Lower leg skin (tissue), 3 donors: Measurements from ENCODE around the gene STK24.

ENCODE experiments used
- POLR2A ChIP-seq, 2 donors: fragments of 450-650 bp; IDR thresholded peaks; one replicate each; pipeline ENCODE4 v1.6.1; 2016 to 2017; ENCODE audit warnings: antibody characterized with exemption in 2 of 2, mild to moderate bottlenecking in 1 of 2, moderate library complexity in 1 of 2
- TF ChIP-seq, protein P1 (sequence below), 3 donors: fragments of 450-650 bp; IDR thresholded peaks; one replicate each; pipeline ENCODE4 v1.5.1; 2016; ENCODE audit warnings: antibody characterized with exemption in 3 of 3, mild to moderate bottlenecking in 3 of 3, moderate library complexity in 2 of 3

DNA sequence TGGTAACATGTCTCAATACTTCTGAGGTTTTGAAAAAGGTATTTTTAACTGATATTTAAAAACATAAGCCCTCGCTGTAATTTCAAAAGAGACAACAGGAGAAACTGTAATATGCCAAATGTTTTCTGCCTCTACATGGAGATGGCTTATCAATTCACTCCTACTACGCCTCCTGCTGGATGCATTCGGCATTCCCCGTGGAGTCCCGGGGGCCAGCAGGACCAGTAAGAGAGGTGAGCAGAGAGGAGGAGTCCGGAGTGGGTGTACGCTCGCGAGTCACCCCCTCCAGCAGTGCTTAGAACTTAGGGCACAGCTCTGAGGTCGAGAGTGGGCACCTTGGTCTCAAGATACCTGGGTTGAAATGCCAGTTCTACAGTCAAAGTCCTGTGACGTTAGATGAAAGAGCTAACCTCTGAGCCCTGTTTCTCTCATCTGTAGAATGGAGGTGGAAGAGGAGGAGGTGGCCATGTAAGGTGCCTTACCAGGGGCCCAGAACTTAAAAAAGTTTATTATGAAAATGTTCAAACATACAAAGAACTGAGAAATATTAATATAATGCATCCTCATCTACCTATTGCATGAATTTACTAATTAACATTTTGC is 110.2 kb downstream of the STK24 start:
- TF ChIP-seq, protein P1, sequence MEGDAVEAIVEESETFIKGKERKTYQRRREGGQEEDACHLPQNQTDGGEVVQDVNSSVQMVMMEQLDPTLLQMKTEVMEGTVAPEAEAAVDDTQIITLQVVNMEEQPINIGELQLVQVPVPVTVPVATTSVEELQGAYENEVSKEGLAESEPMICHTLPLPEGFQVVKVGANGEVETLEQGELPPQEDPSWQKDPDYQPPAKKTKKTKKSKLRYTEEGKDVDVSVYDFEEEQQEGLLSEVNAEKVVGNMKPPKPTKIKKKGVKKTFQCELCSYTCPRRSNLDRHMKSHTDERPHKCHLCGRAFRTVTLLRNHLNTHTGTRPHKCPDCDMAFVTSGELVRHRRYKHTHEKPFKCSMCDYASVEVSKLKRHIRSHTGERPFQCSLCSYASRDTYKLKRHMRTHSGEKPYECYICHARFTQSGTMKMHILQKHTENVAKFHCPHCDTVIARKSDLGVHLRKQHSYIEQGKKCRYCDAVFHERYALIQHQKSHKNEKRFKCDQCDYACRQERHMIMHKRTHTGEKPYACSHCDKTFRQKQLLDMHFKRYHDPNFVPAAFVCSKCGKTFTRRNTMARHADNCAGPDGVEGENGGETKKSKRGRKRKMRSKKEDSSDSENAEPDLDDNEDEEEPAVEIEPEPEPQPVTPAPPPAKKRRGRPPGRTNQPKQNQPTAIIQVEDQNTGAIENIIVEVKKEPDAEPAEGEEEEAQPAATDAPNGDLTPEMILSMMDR (IDR thresholded peaks at IDR 0.05) = no peak
- TF ChIP-seq POLR2A (IDR thresholded peaks at IDR 0.05) = no peak
